ENCODE results near the gene DIO3. TPM values are rescaled to one million over a fixed set of nuclear protein-coding genes. Genes with fewer than 3 reads are reported as not detected.

DIO3 gene
- total RNA-seq, 1 donor from 2014 or later: 16.1 TPM

DNA sequence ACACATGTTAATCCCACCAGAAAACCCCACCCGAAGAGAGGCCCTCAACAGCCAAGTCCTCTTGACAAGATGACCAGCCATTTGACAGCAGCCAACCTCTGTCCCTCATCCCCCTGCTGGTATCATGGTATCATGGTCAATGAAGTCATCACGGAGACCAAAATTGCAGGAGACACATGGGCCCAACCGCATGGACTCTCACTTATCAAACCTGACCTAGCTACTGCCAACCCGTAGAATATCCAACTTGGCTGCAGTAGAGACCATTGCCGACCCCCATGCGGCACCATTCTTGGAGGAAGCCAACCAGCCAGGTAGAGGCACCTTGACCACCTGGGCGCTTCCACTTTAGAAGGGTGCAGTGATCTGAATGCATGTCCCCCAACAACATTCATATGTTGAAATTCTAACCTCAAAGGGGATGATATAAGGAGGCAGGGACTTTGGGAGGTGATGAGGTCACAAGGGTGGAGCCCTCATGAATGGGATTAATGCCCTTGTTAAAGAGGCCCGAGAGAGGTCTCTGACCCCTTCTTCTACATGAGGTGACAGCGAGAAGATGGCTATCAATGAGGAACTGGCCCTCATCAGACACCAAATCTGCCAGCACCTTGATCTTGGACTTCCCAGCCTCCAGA is 33.3 kb downstream of the DIO3 start:
- H3K4me1 Mint-ChIP-seq (ENCODE audit: unreplicated experiment): no peaks in the 10 kb centered on the region
- H3K36me3 Mint-ChIP-seq: no peaks in the 10 kb centered on the region
- TF ChIP-seq, protein P1, sequence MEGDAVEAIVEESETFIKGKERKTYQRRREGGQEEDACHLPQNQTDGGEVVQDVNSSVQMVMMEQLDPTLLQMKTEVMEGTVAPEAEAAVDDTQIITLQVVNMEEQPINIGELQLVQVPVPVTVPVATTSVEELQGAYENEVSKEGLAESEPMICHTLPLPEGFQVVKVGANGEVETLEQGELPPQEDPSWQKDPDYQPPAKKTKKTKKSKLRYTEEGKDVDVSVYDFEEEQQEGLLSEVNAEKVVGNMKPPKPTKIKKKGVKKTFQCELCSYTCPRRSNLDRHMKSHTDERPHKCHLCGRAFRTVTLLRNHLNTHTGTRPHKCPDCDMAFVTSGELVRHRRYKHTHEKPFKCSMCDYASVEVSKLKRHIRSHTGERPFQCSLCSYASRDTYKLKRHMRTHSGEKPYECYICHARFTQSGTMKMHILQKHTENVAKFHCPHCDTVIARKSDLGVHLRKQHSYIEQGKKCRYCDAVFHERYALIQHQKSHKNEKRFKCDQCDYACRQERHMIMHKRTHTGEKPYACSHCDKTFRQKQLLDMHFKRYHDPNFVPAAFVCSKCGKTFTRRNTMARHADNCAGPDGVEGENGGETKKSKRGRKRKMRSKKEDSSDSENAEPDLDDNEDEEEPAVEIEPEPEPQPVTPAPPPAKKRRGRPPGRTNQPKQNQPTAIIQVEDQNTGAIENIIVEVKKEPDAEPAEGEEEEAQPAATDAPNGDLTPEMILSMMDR (conservative IDR thresholded peaks at IDR 0.05): no peak
- DNase-seq (ENCODE audit: extremely low spot score, unreplicated experiment): no peak
- H3K27ac Mint-ChIP-seq: no peak overlapping the region
- no peak overlapping the region for H3K4me3 Mint-ChIP-seq
- H3K9me3 Mint-ChIP-seq: no peaks in the 10 kb centered on the region
- H3K27me3 Mint-ChIP-seq: no peaks in the 10 kb centered on the region

DNA sequence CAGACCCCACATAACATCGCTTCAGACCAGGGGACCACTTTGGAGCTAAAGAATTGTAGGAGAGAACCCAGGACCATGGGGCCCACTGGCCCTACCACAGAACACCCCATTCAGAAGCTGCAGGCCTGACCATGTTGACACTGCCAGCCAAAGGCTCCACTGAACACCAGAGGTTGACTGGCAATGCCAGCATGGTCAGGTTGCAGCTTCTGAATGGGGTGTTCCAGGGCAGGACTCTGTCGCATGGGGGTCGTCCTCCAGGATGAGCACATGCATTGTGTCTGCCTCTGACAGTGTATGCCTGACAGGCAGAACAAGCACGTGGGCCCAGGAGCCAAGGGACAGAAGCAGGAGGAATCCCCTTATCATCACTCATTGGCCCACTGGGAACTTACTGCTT is 34.1 kb downstream of the DIO3 start:
- DNase-seq (ENCODE audit: extremely low spot score, unreplicated experiment): no peak
- TF ChIP-seq, protein P1 (conservative IDR thresholded peaks at IDR 0.05): no peak
- Mint-ChIP-seq H3K4me3 (no peak overlapping the region), H3K36me3 (no peaks in the 10 kb centered on the region), H3K4me1 (ENCODE audit: unreplicated experiment) (no peaks in the 10 kb centered on the region), H3K27ac (no peak overlapping the region), H3K9me3 (no peaks in the 10 kb centered on the region), H3K27me3 (no peaks in the 10 kb centered on the region)

DNA sequence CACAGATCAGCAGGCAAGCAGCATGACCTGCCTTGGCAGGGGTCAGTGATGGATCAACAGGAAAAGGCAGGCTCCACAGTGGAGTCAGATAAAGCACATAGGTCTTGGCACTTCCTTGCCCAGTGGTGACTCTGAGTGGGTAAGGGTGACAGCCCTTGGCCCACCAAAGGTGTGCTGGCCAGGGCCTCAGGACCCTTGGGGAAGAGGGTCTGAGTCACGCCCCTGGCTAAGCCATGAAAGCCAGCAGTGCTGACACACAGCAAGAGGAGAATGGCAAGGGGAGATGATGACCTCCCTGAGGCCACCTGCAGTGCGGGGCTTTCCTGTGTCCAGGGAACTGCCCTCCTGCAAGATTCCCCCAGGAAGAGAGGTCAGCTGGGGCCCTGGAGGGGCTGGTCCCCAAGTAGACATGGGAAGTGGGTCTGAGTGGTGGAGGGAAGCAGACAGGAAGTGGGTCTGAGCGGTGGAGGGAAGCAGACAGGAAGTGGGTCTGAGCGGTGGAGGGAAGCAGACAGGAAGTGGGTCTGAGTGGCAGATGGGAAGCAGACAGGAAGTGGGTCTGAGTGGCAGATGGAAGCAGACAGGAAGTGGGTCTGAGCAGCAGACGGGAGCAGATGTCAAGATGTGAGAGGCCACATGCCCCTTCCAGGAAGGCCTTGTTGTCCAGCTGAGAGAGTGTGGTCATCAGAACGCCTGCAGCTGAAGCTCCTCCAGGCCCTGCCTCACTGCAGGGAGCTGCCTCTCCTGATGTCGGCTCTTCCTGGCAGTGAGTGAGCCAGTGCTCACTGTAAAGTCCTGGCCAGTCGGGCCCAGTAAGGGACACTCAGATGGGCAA is 34.8 kb downstream of the DIO3 start:
- DNase-seq (ENCODE audit: extremely low spot score, unreplicated experiment): no peak
- Mint-ChIP-seq H3K4me1 (ENCODE audit: unreplicated experiment) (no peaks in the 10 kb centered on the region), H3K4me3 (no peak overlapping the region), H3K36me3 (no peaks in the 10 kb centered on the region), H3K9me3 (no peaks in the 10 kb centered on the region), H3K27me3 (no peaks in the 10 kb centered on the region), H3K27ac (no peak overlapping the region)
- TF ChIP-seq, protein P1 (conservative IDR thresholded peaks at IDR 0.05): no peak

DNA sequence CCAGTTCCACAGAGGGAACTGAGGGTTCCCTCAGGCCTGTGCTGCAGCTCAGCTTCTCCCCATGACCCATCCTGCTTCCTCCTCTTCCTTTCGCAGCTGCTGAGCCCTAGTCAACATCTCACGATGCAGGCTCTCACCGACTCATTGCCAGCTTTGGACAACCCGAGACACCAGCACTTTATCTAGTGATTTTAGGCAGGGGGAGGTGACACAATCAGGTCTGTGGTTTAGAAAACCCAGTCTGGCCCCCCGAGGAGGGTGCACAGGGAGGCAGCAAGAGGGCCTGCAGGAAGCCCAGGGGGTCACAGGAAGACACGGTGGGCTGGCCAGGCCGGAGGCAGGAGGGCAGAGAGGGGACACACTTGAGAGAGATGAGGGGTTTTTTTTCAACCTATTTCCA is 35.4 kb downstream of the DIO3 start:
- no peaks in the 10 kb centered on the region for H3K9me3 Mint-ChIP-seq
- no peak overlapping the region for H3K27ac Mint-ChIP-seq
- no peak overlapping the region for H3K4me3 Mint-ChIP-seq
- TF ChIP-seq, protein P1 (conservative IDR thresholded peaks at IDR 0.05): no peak
- H3K4me1 Mint-ChIP-seq (ENCODE audit: unreplicated experiment): no peaks in the 10 kb centered on the region
- no peaks in the 10 kb centered on the region for H3K27me3 Mint-ChIP-seq
- DNase-seq (ENCODE audit: extremely low spot score, unreplicated experiment): no peak
- H3K36me3 Mint-ChIP-seq: no peaks in the 10 kb centered on the region

DNA sequence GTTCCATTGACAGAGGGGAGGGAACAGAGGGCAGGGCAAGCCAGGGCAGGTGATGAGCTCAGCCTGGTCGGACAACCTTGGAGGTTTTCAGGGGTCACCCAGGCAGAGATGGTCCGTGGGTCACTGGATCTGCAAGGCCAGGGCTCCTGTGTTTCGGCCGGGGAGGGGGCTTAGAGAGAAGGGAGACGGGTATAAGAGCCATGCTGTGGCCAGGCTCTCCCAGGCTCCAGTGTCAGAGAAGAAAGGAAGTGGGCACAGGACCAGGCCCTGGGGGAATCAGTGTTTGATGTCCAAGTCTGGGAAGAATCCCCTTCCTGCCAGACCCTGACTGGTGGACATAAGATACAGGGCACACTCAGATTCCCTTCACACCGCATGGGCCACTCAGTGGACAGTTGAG is 36.9 kb downstream of the DIO3 start:
- no peak for DNase-seq (ENCODE audit: extremely low spot score, unreplicated experiment)
- H3K27me3 Mint-ChIP-seq: peaks cover 3% of the 10 kb centered on the region
- H3K36me3 Mint-ChIP-seq: no peaks in the 10 kb centered on the region
- TF ChIP-seq, protein P1 (conservative IDR thresholded peaks at IDR 0.05): no peak
- no peak overlapping the region for H3K27ac Mint-ChIP-seq
- no peaks in the 10 kb centered on the region for H3K4me1 Mint-ChIP-seq (ENCODE audit: unreplicated experiment)
- no peak overlapping the region for H3K4me3 Mint-ChIP-seq
- H3K9me3 Mint-ChIP-seq: no peaks in the 10 kb centered on the region
